Measurements from ENCODE around the gene RAG1.

The RAG1 gene

GRCh38 chr11:36590513-36590912 is 22.7 kb downstream of the RAG1 start:
- DNase-seq (ENCODE audit: low spot score): no peak

- no peak for DNase-seq (ENCODE audit: low spot score)
Observed at GRCh38 chr11:36591433-36591832, 23.6 kb downstream of the RAG1 start.

- DNase-seq (ENCODE audit: low spot score): peak; percentile 91
Observed at GRCh38 chr11:36594316-36594989, 26.6 kb downstream of the RAG1 start, which contains the start of gene IFTAP. Gene IFTAP, plus strand, starts transcription at chr11:36594502. Its CDS starts 15,602 bp downstream, at chr11:36610104.

- no peak for DNase-seq (ENCODE audit: low spot score)
Observed at GRCh38 chr11:36596880-36597279, 29.1 kb downstream of the RAG1 start.

- DNase-seq (ENCODE audit: low spot score): no peak
Observed at GRCh38 chr11:36598051-36598450, 30.2 kb downstream of the RAG1 start, which contains the start of gene RAG2. Gene RAG2, minus strand, starts transcription at chr11:36598236. Its CDS starts 4,068 bp downstream, at chr11:36594168.

- DNase-seq (ENCODE audit: low spot score): no peak
Observed at GRCh38 chr11:36600180-36600579, 32.4 kb downstream of the RAG1 start.

GRCh38 chr11:36601155-36601554 is 33.3 kb downstream of the RAG1 start:
- DNase-seq (ENCODE audit: low spot score): no peak

- no peak for DNase-seq (ENCODE audit: low spot score)
Observed at GRCh38 chr11:36602135-36602534, 34.3 kb downstream of the RAG1 start.

GRCh38 chr11:36605221-36606216 is 37.7 kb downstream of the RAG1 start:
- no peak for DNase-seq (ENCODE audit: low spot score)

GRCh38 chr11:36608491-36609199 is 40.8 kb downstream of the RAG1 start:
- no peak for DNase-seq (ENCODE audit: low spot score)

GRCh38 chr11:36609383-36609782 is 41.6 kb downstream of the RAG1 start:
- DNase-seq (ENCODE audit: low spot score): no peak

- DNase-seq (ENCODE audit: low spot score): no peak
Observed at GRCh38 chr11:36615826-36616225, 48.0 kb downstream of the RAG1 start.

GRCh38 chr11:36617543-36618362 is 49.9 kb downstream of the RAG1 start:
- no peak for DNase-seq (ENCODE audit: low spot score)

- DNase-seq (ENCODE audit: low spot score): no peak
Observed at GRCh38 chr11:36618363-36619047, 50.7 kb downstream of the RAG1 start.

- no peak for DNase-seq (ENCODE audit: low spot score)
Observed at GRCh38 chr11:36619502-36619901, 51.7 kb downstream of the RAG1 start.

GRCh38 chr11:36620246-36620645 is 52.4 kb downstream of the RAG1 start:
- no peak for DNase-seq (ENCODE audit: low spot score)

- DNase-seq (ENCODE audit: low spot score): peak; percentile 18
Observed at GRCh38 chr11:36622431-36623136, 54.8 kb downstream of the RAG1 start.

- no peak for DNase-seq (ENCODE audit: low spot score)
Observed at GRCh38 chr11:36623494-36623893, 55.7 kb downstream of the RAG1 start.

GRCh38 chr11:36627006-36627405 is 59.2 kb downstream of the RAG1 start:
- DNase-seq (ENCODE audit: low spot score): no peak

- no peak for DNase-seq (ENCODE audit: low spot score)
Observed at GRCh38 chr11:36627471-36627870, 59.7 kb downstream of the RAG1 start.
